HS-27A (cell line): ENCODE data around the gene AVPR1A.

Experiments
- DNase-seq: peaks from one replicate; pipeline ENCODE4 v3.0.0-alpha.2; 2012; ENCODE audit warnings: low read depth, missing footprints

Gene AVPR1A

GRCh38 chr12:63095369-63095980 lies 55.5 kb downstream of the AVPR1A start:
- no peak for DNase-seq

- DNase-seq: no peak
These were observed 57.3 kb downstream of the AVPR1A start for GRCh38 chr12:63093711-63094110.

GRCh38 chr12:63093084-63093483 lies 57.9 kb downstream of the AVPR1A start:
- no peak for DNase-seq
